Endothelial cell of umbilical vein (primary cell): ENCODE results near the gene RTCA.

Source experiments
- MYC ChIP-seq: IDR thresholded peaks from one replicate; pipeline ENCODE4 v1.6.1; 2011; ENCODE audit warnings: mild to moderate bottlenecking, low read depth, low read length
- POLR2A ChIP-seq: IDR thresholded peaks from 2 replicates; pipeline ENCODE4 v1.6.1; 2012; ENCODE audit warnings: low read depth, mild to moderate bottlenecking, control low read depth, low read length
- TF ChIP-seq, protein P1 (sequence below), 2 donors: IDR thresholded peaks; 1 replicate in 1 of 2; 2 replicates in 1 of 2; pipeline ENCODE4 v1.5.1; 2011; ENCODE audit warnings: low read length in 2 of 2, mild to moderate bottlenecking in 2 of 2, moderate library complexity in 2 of 2, control low read depth in 1 of 2, inconsistent platforms in 1 of 2, low read depth in 1 of 2; ENCODE audit not compliant: insufficient read depth in 1 of 2; ENCODE audit errors: extremely low read depth in 1 of 2

DNA sequence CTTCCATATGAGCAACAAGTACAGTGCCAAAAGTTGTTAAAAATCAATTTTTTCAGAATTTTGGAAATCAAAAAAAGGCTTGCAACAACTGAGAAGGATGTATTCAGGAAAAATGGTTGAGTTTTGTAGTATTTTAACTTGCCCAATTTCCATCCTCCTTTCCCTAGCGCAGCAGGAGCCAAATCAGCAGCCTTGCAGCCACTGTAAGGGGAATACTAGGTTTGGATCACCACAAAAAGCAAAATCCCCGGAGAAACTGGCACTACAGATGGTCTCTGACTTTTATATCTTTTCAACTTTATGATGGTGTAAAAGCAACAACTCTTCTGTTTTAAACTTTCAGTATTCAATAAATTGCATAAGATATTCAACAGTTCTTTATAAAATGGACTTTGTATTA lies 34.3 kb upstream of the RTCA start:
- TF ChIP-seq, protein P1, sequence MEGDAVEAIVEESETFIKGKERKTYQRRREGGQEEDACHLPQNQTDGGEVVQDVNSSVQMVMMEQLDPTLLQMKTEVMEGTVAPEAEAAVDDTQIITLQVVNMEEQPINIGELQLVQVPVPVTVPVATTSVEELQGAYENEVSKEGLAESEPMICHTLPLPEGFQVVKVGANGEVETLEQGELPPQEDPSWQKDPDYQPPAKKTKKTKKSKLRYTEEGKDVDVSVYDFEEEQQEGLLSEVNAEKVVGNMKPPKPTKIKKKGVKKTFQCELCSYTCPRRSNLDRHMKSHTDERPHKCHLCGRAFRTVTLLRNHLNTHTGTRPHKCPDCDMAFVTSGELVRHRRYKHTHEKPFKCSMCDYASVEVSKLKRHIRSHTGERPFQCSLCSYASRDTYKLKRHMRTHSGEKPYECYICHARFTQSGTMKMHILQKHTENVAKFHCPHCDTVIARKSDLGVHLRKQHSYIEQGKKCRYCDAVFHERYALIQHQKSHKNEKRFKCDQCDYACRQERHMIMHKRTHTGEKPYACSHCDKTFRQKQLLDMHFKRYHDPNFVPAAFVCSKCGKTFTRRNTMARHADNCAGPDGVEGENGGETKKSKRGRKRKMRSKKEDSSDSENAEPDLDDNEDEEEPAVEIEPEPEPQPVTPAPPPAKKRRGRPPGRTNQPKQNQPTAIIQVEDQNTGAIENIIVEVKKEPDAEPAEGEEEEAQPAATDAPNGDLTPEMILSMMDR (IDR thresholded peaks at IDR 0.05; ENCODE audit: extremely low read depth in 1 of 2, insufficient read depth in 1 of 2, low read depth in 1 of 2, low read length in 2 of 2) = no peak
- TF ChIP-seq MYC (no peak), POLR2A (no peak)
